Esophagus muscularis mucosa (tissue), 4 donors: ENCODE data around the gene ZNF813. TPM values are rescaled to one million over a fixed set of nuclear protein-coding genes. Genes with fewer than 3 reads are reported as not detected.

ENCODE experiments used
- DNase-seq: peaks from one replicate; pipeline ENCODE4 v3.0.0-alpha.2; 2017; ENCODE audit errors: extremely low spot score
- H3K27ac ChIP-seq, 4 donors: fragments of 200-600 bp; sonication (generic); replicated peaks in 1 of 4; 1 replicate in 3 of 4; 2 replicates in 1 of 4; pipeline ENCODE4 v1.5.1; 2016 to 2019; ENCODE audit warnings: mild to moderate bottlenecking in 1 of 4
- H3K27me3 ChIP-seq, 4 donors: fragments of 200-600 bp; sonication (generic); one replicate each; pipeline versions ENCODE4 v1.5.1 to v1.6.0; 2016 to 2019
- H3K36me3 ChIP-seq, 4 donors: fragments of 200-600 bp; sonication (generic); one replicate each; pipeline ENCODE4 v1.5.1; 2016 to 2019
- H3K4me1 ChIP-seq, 4 donors: fragments of 200-600 bp; sonication (generic); one replicate each; pipeline ENCODE4 v1.5.1; 2016 to 2019
- H3K4me3 ChIP-seq, 4 donors: fragments of 200-600 bp; sonication (generic); 1 replicate in 2 of 4; 2 replicates in 2 of 4; pipeline ENCODE4 v1.5.1; 2016 to 2019; ENCODE audit warnings: mild to moderate bottlenecking in 4 of 4, moderate library complexity in 1 of 4
- H3K9me3 ChIP-seq, 4 donors: fragments of 200-600 bp; sonication (generic); 1 replicate in 3 of 4; 2 replicates in 1 of 4; pipeline ENCODE4 v1.5.1; 2016 to 2019
- CTCF ChIP-seq, 3 experiments: fragments of 200-600 bp in 2 of 3; fragments of 450-650 bp in 1 of 3; sonication (generic) in 2 of 3; IDR thresholded peaks; one replicate each; pipeline ENCODE4 v1.5.1; 2017 to 2019; ENCODE audit warnings: antibody characterized with exemption in 3 of 3, mild to moderate bottlenecking in 2 of 3, moderate library complexity in 1 of 3
- EP300 ChIP-seq: sonication (generic); formaldehyde crosslinking; IDR thresholded peaks from one replicate; pipeline ENCODE4 v1.6.1; 2017; ENCODE audit warnings: antibody characterized with exemption
- POLR2A ChIP-seq: fragments of 450-650 bp; IDR thresholded peaks from one replicate; pipeline ENCODE4 v1.6.1; 2017; ENCODE audit warnings: antibody characterized with exemption, moderate library complexity, mild to moderate bottlenecking, low read depth
- POLR2AphosphoS5 ChIP-seq, 2 donors: sonication (generic); formaldehyde crosslinking; IDR thresholded peaks; one replicate each; pipeline ENCODE4 v1.6.1; 2017; ENCODE audit warnings: antibody characterized with exemption in 2 of 2
- WGBS: methylation state at CpG from one replicate; pipeline ENCODE4 v1.1.5; 2018; 5-methylcytosine and 5-hydroxymethylcytosine counted together
- intact Hi-C: fragments of 100-400 bp; cut with DNase I; formaldehyde crosslinking; loops from one replicate; pipeline ENCODE4 v1.15.1; 2023
- total RNA-seq, 4 donors: library from RNA; depleted of rRNA; stranded (reverse); fragments of >200 nt; gene quantifications; one replicate each; pipeline versions ENCODE4 v1.1.0 to v1.2.1, GENCODE V29; 2016

The ZNF813 gene
- total RNA-seq, 4 donors from 2014 or later, result 1.7 to 3.5 (median 3.2) TPM

- H3K4me1 ChIP-seq, result peaks cover 5 to 11% (median 7%) of the 10 kb centered on the region in 4 donors
- DNase-seq, result no peak
- H3K27ac ChIP-seq, result no peak overlapping the region
- H3K9me3 ChIP-seq, result no peaks in the 10 kb centered on the region
- intact Hi-C loops, result no loop called here
- H3K27me3 ChIP-seq, result no peaks in the 10 kb centered on the region
- H3K4me3 ChIP-seq, result no peak overlapping the region
- no peak for TF ChIP-seq POLR2AphosphoS5 (IDR thresholded peaks at IDR 0.05)
- no peak for TF ChIP-seq CTCF (IDR thresholded peaks at IDR 0.05)
- H3K36me3 ChIP-seq, result peaks cover 0 to 22% (median 11%) of the 10 kb centered on the region in 4 donors
- WGBS, result 74% methylated on average over 4 of the region's 4 CpGs
Measured at GRCh38 chr19:53540091-53540490, 72.6 kb downstream of the ZNF813 start.

GRCh38 chr19:53541971-53542370 lies 74.4 kb downstream of the ZNF813 start:
- TF ChIP-seq EP300 (no peak), CTCF (IDR thresholded peaks at IDR 0.05) (no peak), POLR2AphosphoS5 (IDR thresholded peaks at IDR 0.05) (no peak), POLR2A (no peak)

GRCh38 chr19:53545271-53546065 lies 77.9 kb downstream of the ZNF813 start:
- WGBS, result 88% methylated on average over 25 of the region's 25 CpGs
- Histone ChIP-seq H3K27ac (peak overlapping the region in 3 of 4 donors; percentile 13 to 36 (median 20)), H3K36me3 (peaks cover 0 to 25% (median 11%) of the 10 kb centered on the region in 4 donors), H3K4me3 (no peak overlapping the region), H3K27me3 (no peaks in the 10 kb centered on the region), H3K9me3 (no peaks in the 10 kb centered on the region), H3K4me1 (peaks cover 0 to 29% (median 9%) of the 10 kb centered on the region in 4 donors)
- intact Hi-C loops, result no loop called here
- TF ChIP-seq EP300 (no peak), POLR2A (no peak), POLR2AphosphoS5 (IDR thresholded peaks at IDR 0.05) (no peak), CTCF (IDR thresholded peaks at IDR 0.05) (no peak)
- DNase-seq, result no peak

More at GRCh38 chr19:53541971-53542370, 74.4 kb downstream of the ZNF813 start:
- Histone ChIP-seq H3K36me3 (peaks cover 0 to 29% (median 11%) of the 10 kb centered on the region in 4 donors), H3K9me3 (no peaks in the 10 kb centered on the region), H3K27ac (no peak overlapping the region), H3K4me3 (no peak overlapping the region), H3K27me3 (no peaks in the 10 kb centered on the region), H3K4me1 (peaks cover 6 to 15% (median 12%) of the 10 kb centered on the region in 4 donors)
- WGBS, result 88% methylated on average over 1 of the region's 1 CpG
- no peak for DNase-seq
- intact Hi-C loops, result no loop called here

Other genes with a start within 250 kb of the ZNF813 start
- 10 to 100 TPM; 15.6 to 22.0 (median 17.1) TPM for gene ZNF677, start 212.9 kb upstream of the ZNF813 start, total RNA-seq
- gene VN1R2, start 209.4 kb upstream of the ZNF813 start, total RNA-seq, result not detected
- not detected for gene VN1R4, start 200.0 kb upstream of the ZNF813 start, total RNA-seq
- 1 to 10 TPM; 4.4 to 6.2 (median 5.9) TPM for gene ZNF845, start 134.0 kb upstream of the ZNF813 start, total RNA-seq
- 10 to 100 TPM in 3 of 4 donors, 1 to 10 TPM in 1; 9.6 to 14.5 (median 12.3) TPM for gene ZNF525, start 102.0 kb upstream of the ZNF813 start, total RNA-seq
- 10 to 100 TPM in 1 of 4 donors, 1 to 10 TPM in 3; 7.1 to 12.5 (median 8.5) TPM for gene ZNF765, start 72.6 kb upstream of the ZNF813 start, total RNA-seq
- gene ZNF761, start 35.7 kb upstream of the ZNF813 start, total RNA-seq, result 1 to 10 TPM; 6.7 to 8.4 (median 7.4) TPM
- 10 to 100 TPM; 12.0 to 19.4 (median 16.3) TPM for gene ZNF331, start 70.4 kb downstream of the ZNF813 start, total RNA-seq
- not detected for gene DPRX, start 164.3 kb downstream of the ZNF813 start, total RNA-seq